Glomerular visceral epithelial cell (primary cell): ENCODE measurements around the gene RARS1.

ENCODE experiments used
- DNase-seq: peaks from one replicate; pipeline ENCODE4 v3.0.0-alpha.2; 2016; ENCODE audit errors: extremely low spot score

The RARS1 gene

GRCh38 chr5:168557389-168557788 lies 71.1 kb downstream of the RARS1 start:
- DNase-seq, result no peak

- no peak for DNase-seq
Measured at GRCh38 chr5:168562279-168562678, 76.0 kb downstream of the RARS1 start.

- no peak for DNase-seq
Measured at GRCh38 chr5:168563959-168564358, 77.7 kb downstream of the RARS1 start.

- no peak for DNase-seq
Measured at GRCh38 chr5:168568738-168569137, 82.5 kb downstream of the RARS1 start.
